Right cardiac atrium (tissue), 5 donors: ENCODE data around the gene SYT1. TPM values are rescaled to one million over a fixed set of nuclear protein-coding genes. Genes with fewer than 3 reads are reported as not detected.

Source experiments
- ATAC-seq, 2 donors: fragments of 200-7000 bp; cut with Tn5 transposase; one replicate each; pipeline versions ENCODE4 v1.8.0 to v1.9.1; 2020; ENCODE audit warnings: moderate library complexity in 2 of 2, mild to moderate bottlenecking in 1 of 2
- DNase-seq, 3 donors: peaks; one replicate each; pipeline ENCODE4 v3.0.0-alpha.2; 2020
- H3K27ac ChIP-seq: one replicate; pipeline ENCODE4 v1.5.1; 2013; ENCODE audit warnings: mild to moderate bottlenecking, low read length, control low read depth, moderate library complexity
- H3K27me3 ChIP-seq: one replicate; pipeline ENCODE4 v1.6.1; 2013; ENCODE audit not compliant: control insufficient read depth, insufficient read depth
- H3K4me1 ChIP-seq: one replicate; pipeline ENCODE4 v1.6.1; 2013; ENCODE audit warnings: low read length; ENCODE audit not compliant: control insufficient read depth, insufficient read depth
- H3K4me3 ChIP-seq: one replicate; pipeline ENCODE4 v1.5.1; 2013; ENCODE audit warnings: low read length, control low read depth
- H3K9me3 ChIP-seq: one replicate; pipeline ENCODE4 v1.6.1; 2013; ENCODE audit warnings: low read length; ENCODE audit not compliant: control insufficient read depth
- WGBS: extraction: QIAGEN DNeasy Blood & Tissue Kit; methylation state at CpG from one replicate; pipeline ENCODE4 v1.1.7; 2013; 5-methylcytosine and 5-hydroxymethylcytosine counted together
- intact Hi-C, 4 donors: fragments of 100-400 bp; cut with DNase I; formaldehyde crosslinking; loops; one replicate each; pipeline versions ENCODE4 v1.11.0 to v1.14.0; 2022 to 2023
- microRNA-seq, 2 donors: library from miRNA; unstranded; fragments of <30 nt; microRNA quantifications; one replicate each; pipeline ENCODE4 v1.2.0, GENCODE V29; 2020 to 2021
- polyA plus RNA-seq: library from polyadenylated mRNA; stranded (reverse); fragments of 200-250 nt; gene quantifications from one replicate; pipeline ENCODE4 v1.2.3, GENCODE V29; 2013
- total RNA-seq, 4 donors: library from RNA; stranded (reverse); fragmentation: NEBNext Ultra II Directional; extraction: Animal tissue kit (Norgen Biotek cat#: 25700); gene quantifications; one replicate each; pipeline ENCODE4 v1.2.1, GENCODE V29; 2021
- donor health status: healthy with polysubstance abuse.
- donor health status: DM: no; HTN: yes; CAD: no.
- donor health status: DM: no; HTN: no; CAD: no.
- donor health status: DM: no; HTN: yes; CAD: no; lungs with severe emphysema.
- donor health status: DM: yes; HTN: yes; CAD: no.

The SYT1 gene
- total and polyA plus RNA-seq, 5 donors: 0.20 to 0.53 (median 0.27) TPM; not detected in 1

DNA sequence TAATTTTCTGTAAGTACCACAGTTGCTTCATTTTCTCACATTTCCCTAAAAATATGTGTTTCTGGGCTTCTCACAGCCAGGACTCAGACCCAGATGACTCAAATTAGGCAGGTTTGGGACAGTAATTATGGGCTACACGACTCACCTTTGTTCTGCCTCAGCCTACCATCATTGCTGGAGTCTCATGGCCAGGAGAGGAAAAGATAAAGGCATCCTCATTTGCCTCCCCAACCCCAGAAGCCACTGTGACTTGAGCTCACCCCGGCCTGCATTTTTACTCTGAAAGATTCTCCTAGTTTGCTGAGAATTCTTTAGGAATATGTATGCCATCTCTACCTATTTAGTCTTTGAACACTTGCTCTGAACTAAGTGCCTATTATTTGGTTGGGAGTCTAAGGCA, 618.3 kb downstream of the SYT1 start:
- no peak for DNase-seq
- H3K27me3 ChIP-seq: no peaks in the 10 kb centered on the region
- H3K4me3 ChIP-seq: no peak overlapping the region
- WGBS: 70% methylated on average over 2 of the region's 2 CpGs
- ATAC-seq: no peak
- H3K4me1 ChIP-seq: no peaks in the 10 kb centered on the region
- no peak overlapping the region for H3K27ac ChIP-seq
- intact Hi-C loops: no loop called here
- H3K9me3 ChIP-seq: no peaks in the 10 kb centered on the region

DNA sequence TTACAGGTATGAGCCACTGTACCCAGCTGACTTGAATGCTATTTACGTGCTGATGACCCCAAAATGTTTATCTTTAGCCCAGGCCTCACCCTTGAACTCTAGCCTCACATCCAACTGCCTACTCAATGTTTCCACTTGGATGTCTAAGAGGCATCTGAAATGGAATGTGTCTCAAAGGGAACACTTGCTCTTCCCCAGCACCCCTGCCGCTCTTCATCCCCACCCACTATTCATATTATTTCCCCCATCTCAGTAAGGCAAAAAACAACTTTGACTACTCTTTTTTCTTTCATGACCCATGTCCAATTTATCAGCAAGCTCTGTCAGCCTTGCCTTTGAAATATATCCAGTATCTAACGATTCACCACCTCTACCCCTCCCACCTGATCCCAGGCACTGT, 621.6 kb downstream of the SYT1 start:
- 77% methylated on average over 3 of the region's 3 CpGs for WGBS
- no peaks in the 10 kb centered on the region for H3K27me3 ChIP-seq
- no peaks in the 10 kb centered on the region for H3K9me3 ChIP-seq
- no peak for DNase-seq
- H3K4me1 ChIP-seq: no peaks in the 10 kb centered on the region
- intact Hi-C loops: no loop called here
- H3K27ac ChIP-seq: no peak overlapping the region
- no peak overlapping the region for H3K4me3 ChIP-seq
- no peak for ATAC-seq

DNA sequence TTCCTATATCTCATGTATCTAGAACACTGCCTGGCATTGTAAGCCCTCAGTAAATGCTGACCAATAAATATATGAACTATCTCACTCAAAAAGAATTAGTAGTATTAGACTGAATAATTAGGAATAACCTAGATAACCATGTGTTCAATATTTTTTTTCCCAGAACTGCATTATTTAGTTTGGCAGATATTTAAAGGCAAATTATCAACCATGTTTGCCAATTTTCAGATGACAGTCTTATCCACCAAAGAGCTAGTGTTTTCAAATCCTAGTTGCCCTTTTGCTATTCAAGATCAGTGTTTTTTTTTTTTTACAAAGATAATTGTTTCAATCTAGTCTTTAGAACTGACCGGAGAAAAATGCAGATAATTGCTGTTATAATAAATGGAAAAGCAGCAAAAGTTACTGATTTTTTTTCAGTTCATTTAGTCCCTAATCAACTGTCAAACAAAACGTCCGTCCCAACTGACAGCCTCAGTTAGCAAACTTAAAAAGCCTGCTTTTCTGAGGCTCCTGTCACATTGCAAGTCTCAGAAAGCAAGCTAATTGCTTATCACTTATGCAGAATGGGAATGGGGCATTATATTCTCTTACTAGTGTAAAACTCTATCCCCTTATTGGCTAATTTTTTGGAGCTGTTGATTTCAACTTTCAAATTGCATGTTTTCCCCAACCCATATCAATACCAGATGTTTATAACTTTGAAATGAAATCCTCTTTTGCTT, 623.0 kb downstream of the SYT1 start:
- Histone ChIP-seq H3K4me3 (no peak overlapping the region), H3K9me3 (no peaks in the 10 kb centered on the region), H3K27ac (no peak overlapping the region), H3K4me1 (no peaks in the 10 kb centered on the region), H3K27me3 (no peaks in the 10 kb centered on the region)
- intact Hi-C loops: no loop called here
- ATAC-seq (no peak), DNase-seq (no peak)
- WGBS: 51% methylated on average over 3 of the region's 3 CpGs

Small RNA genes within 50 kb of the gene (microRNA-seq; reads per million reads assigned to microRNA genes)
- gene MIR1252: 0 reads per million in 2 donors
